HG02763 (cell line): ENCODE measurements around the gene FOXN4.
"Not testable (repeated sequence)": the region's sequence is repeated elsewhere in the genome, so short reads cannot be mapped to it uniquely, and the experiment has no call there.

Source experiments
- ATAC-seq: cut with Tn5 transposase; IDR thresholded peaks from one replicate; pipeline ENCODE4 v1.9.1; 2021; ENCODE audit warnings: mild to moderate bottlenecking, moderate library complexity; ENCODE audit not compliant: unreplicated experiment

The FOXN4 gene

GRCh38 chr12:109308534-109309380, at the start of gene FOXN4:
Gene FOXN4 (minus strand): TSS chr12:109309284. CDS start chr12:109308321, 963 bp downstream.
- no peak for ATAC-seq

- no peak for ATAC-seq
Observed at GRCh38 chr12:109358154-109358869, 49.2 kb upstream of the FOXN4 start.

- no peak for ATAC-seq
Observed at GRCh38 chr12:109357032-109357431, 47.9 kb upstream of the FOXN4 start.

GRCh38 chr12:109356577-109356976, 47.5 kb upstream of the FOXN4 start:
- no peak for ATAC-seq

- no peak for ATAC-seq
Observed at GRCh38 chr12:109352184-109352583, 43.1 kb upstream of the FOXN4 start.

- ATAC-seq, result no peak
Observed at GRCh38 chr12:109347589-109347988, 38.5 kb upstream of the FOXN4 start, which contains the start of gene MYO1H. Gene MYO1H (plus strand): TSS chr12:109347900. CDS start chr12:109347961, 61 bp downstream.

- ATAC-seq, result no peak
Observed at GRCh38 chr12:109346920-109347319, 37.8 kb upstream of the FOXN4 start.

- ATAC-seq, result no peak
Observed at GRCh38 chr12:109345428-109345827, 36.3 kb upstream of the FOXN4 start.

- no peak for ATAC-seq
Observed at GRCh38 chr12:109343677-109344076, 34.6 kb upstream of the FOXN4 start.

- ATAC-seq, result no peak
Observed at GRCh38 chr12:109336593-109336992, 27.5 kb upstream of the FOXN4 start.

GRCh38 chr12:109334887-109335286, 25.8 kb upstream of the FOXN4 start:
- ATAC-seq, result no peak

- ATAC-seq, result no peak
Observed at GRCh38 chr12:109331301-109331952, 22.3 kb upstream of the FOXN4 start.

GRCh38 chr12:109330282-109331230, 21.5 kb upstream of the FOXN4 start:
- no peak for ATAC-seq

- ATAC-seq, result no peak
Observed at GRCh38 chr12:109329686-109330085, 20.6 kb upstream of the FOXN4 start.

- no peak for ATAC-seq
Observed at GRCh38 chr12:109329003-109329402, 19.9 kb upstream of the FOXN4 start.

GRCh38 chr12:109321294-109321693, 12.2 kb upstream of the FOXN4 start:
- not testable (repeated sequence) for ATAC-seq

GRCh38 chr12:109310247-109311125, 1.4 kb upstream of the FOXN4 start:
- no peak for ATAC-seq

GRCh38 chr12:109309381-109310246, 530 bp upstream of the FOXN4 start:
- ATAC-seq, result no peak
